Smooth muscle cell (in vitro differentiated cells): Measurements from ENCODE around the gene RCCD1. TPM values are rescaled to one million over a fixed set of nuclear protein-coding genes. Genes with fewer than 3 reads are reported as not detected.
A peak's percentile ranks its signal among the peaks of the same experiment; 100 is the strongest.

Experiments used
- DNase-seq: peaks from one replicate; lab custom pipeline; 2025; ENCODE audit not compliant: unreplicated experiment; lab: John Stamatoyannopoulos, UW
- H2AFZ ChIP-seq: fragments of 200-600 bp; sonication (generic); 2 replicates; pipeline ENCODE4 v1.6.0; 2016; ENCODE audit warnings: antibody characterized with exemption, low read depth, mild to moderate bottlenecking
- H3F3A ChIP-seq: fragments of 200-600 bp; sonication (generic); 2 replicates; pipeline ENCODE4 v1.6.0; 2017; ENCODE audit warnings: antibody characterized with exemption, low read depth
- H3K27ac ChIP-seq: fragments of 200-600 bp; sonication (generic); 2 replicates; pipeline ENCODE4 v1.5.1; 2016; ENCODE audit warnings: low read depth, mild to moderate bottlenecking
- H3K27me3 ChIP-seq: fragments of 200-600 bp; sonication (generic); 2 replicates; pipeline ENCODE4 v1.6.1; 2016; ENCODE audit warnings: low read depth, mild to moderate bottlenecking
- H3K36me3 ChIP-seq: fragments of 200-600 bp; sonication (generic); 2 replicates; pipeline ENCODE4 v1.5.1; 2016; ENCODE audit warnings: low read depth
- H3K4me1 ChIP-seq: fragments of 200-600 bp; sonication (generic); 2 replicates; pipeline ENCODE4 v1.5.1; 2016; ENCODE audit warnings: low read depth
- H3K4me2 ChIP-seq: fragments of 200-600 bp; sonication (generic); 2 replicates; pipeline ENCODE4 v1.6.0; 2016; ENCODE audit warnings: mild to moderate bottlenecking
- H3K4me3 ChIP-seq: fragments of 200-600 bp; sonication (generic); 2 replicates; pipeline ENCODE4 v1.5.1; 2016; ENCODE audit warnings: mild to moderate bottlenecking
- H3K79me2 ChIP-seq: fragments of 200-600 bp; sonication (generic); 2 replicates; pipeline ENCODE4 v1.6.0; 2016; ENCODE audit warnings: low read depth, mild to moderate bottlenecking
- H3K9ac ChIP-seq: fragments of 200-600 bp; sonication (generic); 2 replicates; pipeline ENCODE4 v1.6.0; 2016; ENCODE audit warnings: low read depth
- H3K9me3 ChIP-seq: fragments of 200-600 bp; sonication (generic); replicated peaks from 2 replicates; pipeline ENCODE4 v1.5.1; 2016; ENCODE audit warnings: low read depth
- H4K20me1 ChIP-seq: fragments of 200-600 bp; sonication (generic); 2 replicates; pipeline ENCODE4 v1.6.0; 2016; ENCODE audit warnings: low read depth
- CTCF ChIP-seq: fragments of 200-600 bp; sonication (generic); IDR thresholded peaks from 2 replicates; pipeline ENCODE4 v1.5.1; 2017; ENCODE audit warnings: borderline replicate concordance, mild to moderate bottlenecking, antibody characterized with exemption; ENCODE audit not compliant: insufficient read depth, poor library complexity, severe bottlenecking
- WGBS: methylation state at CpG from one replicate; pipeline ENCODE4 v1.1.7; 2016; ENCODE audit warnings: low lambda C conversion rate; 5-methylcytosine and 5-hydroxymethylcytosine counted together
- polyA plus RNA-seq: library from polyadenylated mRNA; unstranded; fragments of >200 nt; fragmentation: Nextera tagmentation; extraction: Ambion mirVana; gene quantifications from 2 replicates; pipeline ENCODE4 v1.2.1, GENCODE V29; 2016
- total RNA-seq: library from RNA; depleted of rRNA; stranded (reverse); fragments of >200 nt; gene quantifications from 2 replicates; pipeline ENCODE4 v1.2.3, GENCODE V29; 2014

RCCD1 gene
- total and polyA plus RNA-seq, 2 experiments from 2014 or later: 4.4 to 9.2 TPM

GRCh38 chr15:90932660-90932991 lies 22.1 kb upstream of the RCCD1 start:
- Histone ChIP-seq H4K20me1 (peaks cover 5% of the 10 kb centered on the region), H2AFZ (peak overlapping the region; percentile 96), H3K4me2 (peak overlapping the region; percentile 99), H3K9ac (no peak overlapping the region), H3K79me2 (peaks cover 12% of the 10 kb centered on the region), H3K9me3 (no peaks in the 10 kb centered on the region), H3K27me3 (no peaks in the 10 kb centered on the region), H3K4me3 (peak overlapping the region; percentile 90), H3F3A (peaks cover 4% of the 10 kb centered on the region), H3K4me1 (peaks cover 6% of the 10 kb centered on the region), H3K36me3 (no peaks in the 10 kb centered on the region), H3K27ac (no peak overlapping the region)
- no peak for DNase-seq
- WGBS: 23% methylated on average over 5 of the region's 5 CpGs
- no peak for TF ChIP-seq CTCF

DNA sequence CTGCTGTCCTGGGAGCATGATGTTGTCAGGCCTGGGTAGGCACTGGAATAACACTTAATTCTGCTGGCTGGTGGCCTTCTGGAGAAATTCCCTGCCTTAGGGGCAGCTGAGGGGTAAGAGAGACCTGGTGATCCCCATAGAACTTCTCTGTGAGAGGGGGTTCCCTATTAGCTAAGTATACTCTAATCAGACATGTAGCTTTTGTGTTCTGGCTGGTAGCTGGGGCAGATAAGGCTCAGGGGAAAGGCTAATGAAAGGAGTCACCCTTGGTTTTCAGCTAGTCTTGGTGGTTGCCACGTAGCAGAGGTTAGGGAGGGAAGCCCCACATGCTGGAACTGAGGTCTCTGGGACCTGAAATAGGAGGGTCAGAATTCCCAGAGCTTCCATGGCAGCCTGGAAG lies 21.4 kb upstream of the RCCD1 start:
- Histone ChIP-seq H2AFZ (no peak overlapping the region), H3K27ac (no peak overlapping the region), H3K36me3 (no peaks in the 10 kb centered on the region), H3K9ac (no peak overlapping the region), H3K79me2 (peaks cover 12% of the 10 kb centered on the region), H3K9me3 (no peaks in the 10 kb centered on the region), H4K20me1 (peaks cover 5% of the 10 kb centered on the region), H3K4me1 (peaks cover 6% of the 10 kb centered on the region), H3F3A (peaks cover 4% of the 10 kb centered on the region), H3K4me2 (no peak overlapping the region), H3K27me3 (no peaks in the 10 kb centered on the region), H3K4me3 (no peak overlapping the region)
- TF ChIP-seq CTCF: no peak
- DNase-seq: no peak
- 67% methylated on average over 1 of the region's 1 CpG for WGBS

GRCh38 chr15:90934256-90934948 lies 20.3 kb upstream of the RCCD1 start:
- Histone ChIP-seq H3K4me2 (peak overlapping the region; percentile 97), H3K79me2 (peaks cover 12% of the 10 kb centered on the region), H2AFZ (peak overlapping the region; percentile 95), H3K9ac (no peak overlapping the region), H3K27me3 (no peaks in the 10 kb centered on the region), H3K9me3 (no peaks in the 10 kb centered on the region), H3K4me1 (peaks cover 6% of the 10 kb centered on the region), H3K27ac (no peak overlapping the region), H3K4me3 (peak overlapping the region; percentile 82), H3K36me3 (no peaks in the 10 kb centered on the region), H4K20me1 (peaks cover 5% of the 10 kb centered on the region), H3F3A (peaks cover 4% of the 10 kb centered on the region)
- peak; percentile 81 for TF ChIP-seq CTCF
- DNase-seq: peak; percentile 29
- WGBS: 3% methylated on average over 19 of the region's 19 CpGs
